ENCODE measurements around the gene STX3.
"Not testable (repeated sequence)": the region's sequence is repeated elsewhere in the genome, so short reads cannot be mapped to it uniquely, and the experiment has no call there.

STX3 gene

DNA sequence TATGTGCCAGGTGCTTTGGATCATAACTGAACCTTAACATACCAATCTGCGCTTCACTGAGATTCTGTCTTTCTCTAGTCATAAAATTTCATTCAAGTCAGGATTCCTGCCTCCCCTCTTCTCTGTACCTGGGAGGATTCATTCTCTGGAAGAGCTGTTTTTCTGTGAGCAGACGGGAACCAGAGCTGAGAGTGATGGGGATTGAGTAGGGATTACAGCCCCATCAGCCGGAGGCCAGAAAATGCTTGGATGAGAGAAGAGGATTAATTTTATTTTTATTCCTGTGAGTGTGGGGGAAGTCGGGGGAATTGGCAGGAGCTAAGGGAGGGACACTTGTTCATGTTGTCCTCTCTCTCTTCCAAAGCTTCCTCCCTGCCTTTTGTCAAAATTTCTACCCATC is 4.7 kb downstream of the STX3 start:
- no peak for FAIRE-seq

- FAIRE-seq: no peak
Measured at GRCh38 chr11:59760771-59761170, 5.6 kb downstream of the STX3 start.

DNA sequence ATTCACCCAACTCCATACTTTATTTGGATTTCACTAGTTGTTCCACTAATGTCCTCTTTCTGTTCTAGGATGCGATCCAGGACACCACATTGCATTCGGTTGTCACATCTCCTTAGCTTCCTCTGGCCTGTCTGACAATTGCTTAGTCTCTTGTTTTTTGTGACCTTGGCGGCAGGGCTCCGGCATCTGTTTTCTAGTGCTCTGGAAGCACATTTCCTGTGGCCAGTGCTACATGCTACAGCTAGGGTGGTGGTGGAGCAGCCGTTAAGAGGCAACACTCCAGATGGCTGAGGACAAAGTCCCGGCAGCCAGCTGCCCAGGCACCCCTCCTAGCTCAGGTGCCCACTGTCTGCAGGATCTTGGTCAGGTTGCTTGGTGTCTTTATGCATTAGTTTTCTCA is 6.8 kb downstream of the STX3 start:
- no peak for FAIRE-seq

DNA sequence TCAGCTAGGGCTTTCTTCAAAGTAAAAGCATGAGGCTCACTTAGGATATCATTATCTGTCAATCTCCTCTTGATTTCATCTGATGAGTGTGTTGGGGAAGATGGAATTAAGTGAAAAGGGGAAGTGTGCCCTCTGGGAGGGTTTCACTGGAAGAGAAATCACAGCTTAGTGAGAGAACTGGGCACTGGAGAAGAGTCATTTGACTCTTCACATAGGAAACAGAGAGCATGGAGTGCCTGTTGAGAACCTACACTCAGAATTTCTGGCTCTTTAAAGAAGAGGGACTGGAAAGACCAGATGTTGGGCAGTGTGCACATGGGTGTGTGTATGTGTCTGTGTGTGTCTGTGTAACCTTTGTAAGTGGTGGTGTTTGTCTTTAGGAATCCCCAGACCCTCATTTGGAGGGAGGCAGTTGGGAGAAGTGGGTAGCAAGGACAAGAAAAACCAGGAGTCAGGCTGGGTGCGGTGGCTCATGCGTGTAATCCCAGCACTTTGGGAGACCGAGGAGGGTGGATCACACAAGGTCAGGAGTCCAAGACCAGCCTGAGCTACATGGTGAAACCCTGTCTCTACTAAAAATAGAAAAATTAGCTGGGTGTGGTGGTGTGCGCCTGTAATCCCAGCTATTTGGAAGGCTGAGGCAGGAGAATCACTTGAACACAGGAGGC is 10.0 kb downstream of the STX3 start:
- no peak for FAIRE-seq

DNA sequence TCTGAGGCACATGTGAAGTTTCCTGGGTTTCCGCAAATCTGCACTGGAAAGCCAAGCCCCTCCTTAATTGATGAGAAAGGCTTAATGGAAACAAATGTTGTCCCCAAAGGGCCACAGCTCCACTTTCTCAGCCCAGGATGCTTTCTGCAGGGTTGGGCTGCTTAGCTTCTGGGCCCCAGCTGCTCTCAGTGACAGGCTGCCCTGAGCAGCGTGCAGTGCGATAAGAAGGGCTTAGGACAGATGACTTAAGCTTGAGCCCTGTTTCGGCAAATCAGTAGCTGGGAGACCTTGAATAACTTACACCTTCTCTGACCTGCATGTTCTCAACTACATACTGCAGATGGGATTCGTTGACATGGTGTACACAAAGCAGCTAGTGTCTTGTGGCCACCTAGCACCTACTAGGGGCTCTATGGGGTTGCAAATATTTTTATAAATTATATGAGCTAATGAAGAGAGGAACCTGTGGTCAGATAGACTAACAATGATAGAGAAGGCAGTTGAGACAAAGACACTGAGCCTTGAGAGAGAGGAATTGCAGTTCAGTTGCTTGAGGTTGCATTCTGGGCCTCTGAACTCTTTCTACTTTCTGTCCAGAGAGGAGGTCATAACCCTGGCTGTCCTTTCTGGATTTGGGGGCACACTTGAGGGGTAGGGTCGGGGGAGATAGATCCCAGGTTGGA is 11.5 kb downstream of the STX3 start:
- no peak for FAIRE-seq

DNA sequence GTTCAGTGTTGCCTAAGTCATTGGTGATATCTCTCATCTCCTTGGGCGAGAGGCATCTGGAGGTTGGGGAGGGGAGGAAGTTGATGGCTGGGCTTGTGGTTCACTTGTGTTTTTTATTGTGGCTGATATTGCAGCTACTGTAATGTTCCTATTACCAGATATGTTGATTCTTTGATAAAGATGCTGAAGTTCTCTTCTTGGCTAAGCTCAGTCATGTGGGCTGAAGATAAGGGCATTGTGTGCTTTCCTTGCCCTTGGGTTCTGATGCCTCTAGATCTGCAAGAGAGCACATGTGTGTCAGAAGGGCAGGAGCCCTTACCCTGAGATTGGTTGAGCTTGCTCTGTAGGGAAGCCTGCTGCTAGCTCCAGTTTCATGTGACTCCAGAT is 12.0 kb downstream of the STX3 start:
- no peak for FAIRE-seq

DNA sequence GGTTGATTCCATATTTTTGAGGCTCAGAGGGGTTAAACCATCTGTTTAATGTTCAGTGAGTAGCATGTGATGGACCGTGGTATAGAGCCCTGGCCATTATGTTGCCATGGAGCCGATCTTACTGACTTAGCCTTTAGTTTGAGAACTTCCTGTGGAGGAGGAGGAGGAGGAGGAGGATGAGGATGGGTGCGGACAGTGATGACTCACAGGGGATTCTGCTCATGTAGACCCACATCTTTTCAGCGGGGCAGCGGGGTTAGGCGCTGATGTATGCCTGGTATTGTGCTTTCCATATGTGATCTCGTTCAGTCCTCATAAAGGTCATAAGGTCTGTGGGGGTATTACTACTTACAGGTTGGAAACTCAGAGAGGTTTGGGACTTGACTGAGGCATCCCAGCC is 13.9 kb downstream of the STX3 start:
- FAIRE-seq: no peak

DNA sequence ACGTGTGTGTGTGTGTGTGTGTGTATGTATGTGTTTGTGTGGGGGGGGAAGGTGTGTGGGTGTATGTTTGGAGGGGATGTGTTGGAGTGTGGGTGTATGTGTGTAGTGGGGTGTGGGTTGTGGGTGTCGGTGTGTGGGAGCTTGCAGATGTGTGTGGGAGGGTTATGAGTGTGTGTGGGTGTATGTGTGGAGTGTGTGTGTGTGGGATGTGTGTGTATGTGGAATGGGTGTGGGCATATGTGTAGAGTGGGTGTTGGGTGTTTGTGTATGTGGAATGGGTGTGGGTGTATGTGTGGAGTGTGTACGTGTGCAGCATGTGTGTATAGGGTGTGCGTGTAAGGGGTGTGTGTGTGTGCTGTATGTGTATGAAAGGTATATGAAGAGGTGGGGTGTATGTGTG is 14.7 kb downstream of the STX3 start:
- FAIRE-seq: no peak

GRCh38 chr11:59770319-59770718 is 15.1 kb downstream of the STX3 start:
- no peak for FAIRE-seq

DNA sequence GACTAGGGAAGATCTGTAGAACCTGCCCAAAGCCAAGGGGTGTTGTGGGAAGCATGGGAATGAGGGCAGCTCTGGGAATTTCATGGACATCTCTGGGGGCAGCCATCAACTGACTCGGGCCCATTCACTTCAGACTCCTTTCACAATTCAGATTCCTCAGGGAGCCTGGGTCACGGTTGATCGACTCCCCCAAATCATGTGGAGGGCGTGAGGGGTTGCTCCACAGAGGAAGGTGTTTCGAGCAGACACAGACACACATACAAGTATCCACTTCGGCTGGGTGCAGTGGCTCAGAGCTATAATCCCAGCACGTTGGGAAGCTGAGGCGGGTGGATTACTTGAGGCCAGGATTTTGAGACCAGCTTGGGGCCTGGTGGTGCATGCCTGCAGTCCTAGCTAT is 15.7 kb downstream of the STX3 start:
- no peak for FAIRE-seq

DNA sequence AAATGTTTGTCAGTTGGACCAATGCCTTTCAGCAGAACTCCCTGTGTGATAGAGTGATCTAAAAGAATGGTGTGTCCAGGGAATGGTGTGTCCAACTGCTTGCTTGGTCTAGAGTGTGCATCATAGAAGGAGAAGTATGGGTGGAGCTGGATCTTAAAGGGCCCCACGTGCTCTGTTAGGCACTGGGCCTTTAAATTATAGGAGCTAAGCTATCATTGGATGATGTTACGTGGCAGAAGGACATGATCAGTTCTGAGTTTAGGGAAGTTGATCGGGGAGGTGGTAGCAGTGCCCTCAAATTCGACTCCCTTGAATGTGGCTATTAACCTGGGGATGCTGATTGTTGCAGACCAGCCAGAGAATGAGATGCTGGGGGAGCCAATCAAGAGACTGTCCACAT is 16.4 kb downstream of the STX3 start:
- no peak for FAIRE-seq

GRCh38 chr11:59773083-59773440 is 17.9 kb downstream of the STX3 start:
- FAIRE-seq: no peak

GRCh38 chr11:59776210-59777066 is 21.3 kb downstream of the STX3 start:
- FAIRE-seq: no peak

GRCh38 chr11:59777104-59777503 is 21.9 kb downstream of the STX3 start:
- no peak for FAIRE-seq

DNA sequence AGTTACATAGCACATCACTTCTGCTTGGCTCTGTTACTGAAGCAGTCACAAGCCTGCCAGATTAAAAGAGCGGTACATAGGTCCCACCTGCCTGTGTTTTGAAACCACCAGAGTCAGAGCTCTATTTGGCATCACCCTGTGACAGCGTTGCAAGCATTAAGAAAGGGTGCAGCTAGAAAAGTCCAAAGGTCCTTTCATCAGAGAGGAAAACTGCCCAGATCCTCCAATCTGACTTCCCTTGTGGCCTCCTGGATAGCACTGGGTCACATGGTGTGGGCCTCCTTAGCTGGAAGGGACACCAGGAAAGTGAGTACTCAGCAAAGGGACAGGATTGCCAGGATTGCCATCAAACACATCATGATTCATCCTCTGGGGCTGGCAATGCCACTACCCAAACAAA is 22.9 kb downstream of the STX3 start:
- no peak for FAIRE-seq

DNA sequence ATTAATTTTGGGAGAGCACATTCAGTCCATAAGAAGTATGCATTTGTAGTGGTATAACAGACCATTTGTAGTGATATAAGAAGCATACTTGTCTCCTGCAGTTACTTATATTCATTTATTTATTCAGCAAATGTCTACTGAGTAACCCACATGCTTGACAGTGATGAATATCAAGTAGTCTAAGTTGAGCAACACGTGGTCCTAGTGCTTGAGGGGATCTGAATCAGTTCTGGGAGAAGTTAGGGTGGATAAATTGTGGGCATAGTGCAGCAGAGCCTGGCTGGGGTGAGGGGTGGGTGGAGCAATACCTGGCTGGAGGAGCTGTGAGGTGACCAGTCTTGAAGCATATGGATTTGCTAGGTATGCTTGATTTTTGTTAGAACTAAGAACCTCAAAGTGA is 24.3 kb downstream of the STX3 start:
- no peak for FAIRE-seq

DNA sequence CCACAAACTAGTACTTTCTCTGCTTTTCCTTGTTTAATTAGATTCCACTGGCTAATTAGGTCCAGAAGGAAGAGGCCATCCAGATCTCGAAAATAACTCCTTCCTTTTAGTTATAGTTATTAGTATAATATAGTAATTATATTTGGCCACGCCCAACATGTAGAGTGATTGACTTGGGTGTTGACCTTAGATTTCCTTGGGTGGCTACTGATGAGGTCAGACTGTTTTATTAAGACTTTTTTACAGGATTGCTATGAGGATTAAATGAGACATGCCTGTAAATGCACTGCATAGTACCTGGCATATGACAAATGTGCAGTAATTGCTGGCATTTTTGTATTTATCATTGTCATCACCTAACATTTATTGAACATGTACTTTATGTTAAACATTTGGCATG is 26.9 kb downstream of the STX3 start:
- FAIRE-seq: no peak

DNA sequence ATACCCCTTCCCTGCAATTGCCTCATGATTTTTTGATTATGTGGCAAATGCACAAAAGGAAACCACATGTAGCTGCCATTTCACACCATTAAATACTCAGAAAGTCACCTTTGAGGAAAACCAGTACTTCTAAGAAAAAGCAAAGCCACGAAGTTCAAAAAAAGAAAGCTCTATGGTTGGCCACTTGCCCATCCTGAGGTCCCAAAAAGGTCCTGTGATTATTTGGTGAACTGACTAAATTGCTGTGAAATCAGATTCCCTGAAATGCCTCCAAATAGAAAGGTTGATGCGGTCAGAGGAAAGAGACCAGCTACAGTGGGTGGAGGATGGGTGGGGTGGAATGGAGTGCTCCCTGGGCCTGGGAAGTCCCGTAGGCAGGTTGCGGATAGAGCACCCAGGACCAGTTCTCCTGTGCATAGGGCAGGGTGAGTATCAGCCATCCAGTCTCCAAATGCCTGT is 28.5 kb downstream of the STX3 start:
- FAIRE-seq: no peak

DNA sequence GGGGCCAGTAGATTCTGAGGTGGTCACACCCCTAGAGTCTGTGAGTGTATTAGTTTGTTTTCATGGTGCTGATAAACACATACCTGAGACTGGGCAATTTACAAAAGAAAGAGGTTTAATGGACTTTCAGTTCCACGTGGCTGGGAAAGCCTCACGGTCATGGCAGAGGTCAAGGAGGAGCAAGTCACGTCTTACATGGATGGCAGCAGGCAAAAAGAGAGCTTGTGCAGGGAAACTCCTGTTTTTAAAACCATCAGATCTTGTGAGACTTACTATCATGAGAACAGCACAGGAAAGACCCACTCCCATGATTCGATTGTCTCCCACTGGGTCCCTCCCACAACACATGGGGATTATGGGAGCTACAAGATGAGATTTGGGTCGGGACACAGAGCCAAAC is 29.3 kb downstream of the STX3 start:
- FAIRE-seq: not testable (repeated sequence)

GRCh38 chr11:59785818-59786217 is 30.6 kb downstream of the STX3 start:
- no peak for FAIRE-seq

- no peak for FAIRE-seq
Measured at GRCh38 chr11:59787255-59787588, 32.0 kb downstream of the STX3 start.

DNA sequence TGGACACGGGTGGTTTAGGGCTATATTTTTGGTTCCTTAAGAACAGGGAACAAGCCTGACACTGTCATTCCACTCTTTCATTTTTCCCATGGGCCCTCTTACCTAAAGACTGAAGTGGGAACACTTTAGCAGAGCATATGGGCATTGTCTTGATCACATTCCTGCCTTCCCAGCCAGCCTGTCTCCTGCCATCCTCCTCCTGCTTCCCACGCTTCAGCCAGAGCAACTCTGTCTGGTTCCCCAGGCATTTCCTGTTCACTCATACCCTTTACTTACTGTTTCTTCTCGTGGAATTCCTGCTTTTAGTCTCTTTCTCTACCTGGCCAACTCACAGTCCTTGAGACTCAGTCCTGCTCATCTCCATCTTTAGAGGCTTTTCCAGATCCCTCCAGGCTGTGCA is 32.6 kb downstream of the STX3 start:
- no peak for FAIRE-seq

GRCh38 chr11:59791639-59792038 is 36.5 kb downstream of the STX3 start:
- no peak for FAIRE-seq

DNA sequence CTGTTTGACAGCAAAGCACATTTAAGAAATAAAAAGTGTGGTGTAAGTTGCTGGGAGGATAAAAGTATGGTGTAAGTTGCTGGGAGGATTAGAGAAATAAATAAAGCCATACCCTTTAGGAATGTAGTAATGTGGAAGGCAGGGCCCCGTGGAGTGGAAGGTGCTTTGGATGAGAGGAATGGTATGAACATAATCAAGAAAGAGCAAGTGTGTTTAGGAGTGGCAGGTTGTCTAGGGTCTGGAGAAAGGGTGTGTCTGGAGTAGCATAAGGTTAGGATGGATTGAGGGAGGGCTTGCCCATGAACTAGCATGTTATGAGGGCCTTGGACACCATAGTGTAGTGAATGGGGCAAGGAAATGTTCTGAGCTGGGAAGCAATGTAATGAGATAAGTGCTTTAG is 37.3 kb downstream of the STX3 start:
- FAIRE-seq: no peak

All from TTC549 (cell line).